ENCODE data around the gene CLIC3. TPM values are rescaled to one million over a fixed set of nuclear protein-coding genes. Genes with fewer than 3 reads are reported as not detected.
A peak's percentile ranks its signal among the peaks of the same experiment; 100 is the strongest.

CLIC3 gene
- total RNA-seq, 1 donor from 2014 or later = 49.3 TPM

- peaks cover 33% of the 10 kb centered on the region for H3K4me1 ChIP-seq
These were observed 4.0 kb upstream of the CLIC3 start for GRCh38 chr9:137000177-137000930.

DNA sequence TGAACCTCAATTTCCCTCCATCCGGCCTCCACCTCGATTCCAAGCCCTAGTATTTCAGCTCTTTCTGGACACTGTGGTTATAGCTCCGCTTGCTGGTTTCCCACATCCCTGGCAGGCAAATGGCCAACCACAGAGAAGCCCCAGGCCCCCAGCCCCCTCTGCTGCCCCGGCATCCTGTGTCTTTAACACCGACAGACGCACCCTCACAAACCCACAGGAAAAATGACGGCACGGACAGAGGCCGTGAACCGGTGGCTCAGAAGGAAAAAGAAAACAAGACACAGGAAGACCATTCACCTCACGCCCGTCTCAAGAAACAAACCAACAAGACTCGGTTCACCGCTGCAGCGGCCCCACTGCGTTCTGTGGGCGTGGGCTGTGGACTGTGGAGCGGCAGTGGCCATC, 1.5 kb upstream of the CLIC3 start:
- H3K4me3 ChIP-seq = no peak overlapping the region
- no peak for DNase-seq
- H3K4me1 ChIP-seq = peaks cover 58% of the 10 kb centered on the region
- H3K9me3 ChIP-seq = no peaks in the 10 kb centered on the region
- H3K27me3 ChIP-seq (ENCODE audit: low read depth) = no peaks in the 10 kb centered on the region
- H3K27ac ChIP-seq = peak overlapping the region; percentile 81
- H3K36me3 ChIP-seq = peaks cover 16% of the 10 kb centered on the region
- no peak for ATAC-seq
- intact Hi-C loops (cut with DNase I) = no loop called here
- TF ChIP-seq, protein P1, sequence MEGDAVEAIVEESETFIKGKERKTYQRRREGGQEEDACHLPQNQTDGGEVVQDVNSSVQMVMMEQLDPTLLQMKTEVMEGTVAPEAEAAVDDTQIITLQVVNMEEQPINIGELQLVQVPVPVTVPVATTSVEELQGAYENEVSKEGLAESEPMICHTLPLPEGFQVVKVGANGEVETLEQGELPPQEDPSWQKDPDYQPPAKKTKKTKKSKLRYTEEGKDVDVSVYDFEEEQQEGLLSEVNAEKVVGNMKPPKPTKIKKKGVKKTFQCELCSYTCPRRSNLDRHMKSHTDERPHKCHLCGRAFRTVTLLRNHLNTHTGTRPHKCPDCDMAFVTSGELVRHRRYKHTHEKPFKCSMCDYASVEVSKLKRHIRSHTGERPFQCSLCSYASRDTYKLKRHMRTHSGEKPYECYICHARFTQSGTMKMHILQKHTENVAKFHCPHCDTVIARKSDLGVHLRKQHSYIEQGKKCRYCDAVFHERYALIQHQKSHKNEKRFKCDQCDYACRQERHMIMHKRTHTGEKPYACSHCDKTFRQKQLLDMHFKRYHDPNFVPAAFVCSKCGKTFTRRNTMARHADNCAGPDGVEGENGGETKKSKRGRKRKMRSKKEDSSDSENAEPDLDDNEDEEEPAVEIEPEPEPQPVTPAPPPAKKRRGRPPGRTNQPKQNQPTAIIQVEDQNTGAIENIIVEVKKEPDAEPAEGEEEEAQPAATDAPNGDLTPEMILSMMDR (IDR thresholded peaks at IDR 0.05) = no peak

More at GRCh38 chr9:137000177-137000930, 4.0 kb upstream of the CLIC3 start:
- H3K4me3 ChIP-seq = no peak overlapping the region
- intact Hi-C loops (cut with DNase I) = no loop called here
- no peaks in the 10 kb centered on the region for H3K9me3 ChIP-seq
- H3K36me3 ChIP-seq = no peaks in the 10 kb centered on the region
- H3K27me3 ChIP-seq (ENCODE audit: low read depth) = no peaks in the 10 kb centered on the region
- H3K27ac ChIP-seq = peak overlapping the region; percentile 58
- TF ChIP-seq, protein P1 (IDR thresholded peaks at IDR 0.05) = no peak
- no peak for DNase-seq
- ATAC-seq = peak in 1 of 2 donors; percentile 6

- ATAC-seq (no peak), DNase-seq (no peak)
- Histone ChIP-seq H3K4me3 (peak overlapping the region; percentile 55), H3K27me3 (ENCODE audit: low read depth) (no peaks in the 10 kb centered on the region), H3K9me3 (no peaks in the 10 kb centered on the region), H3K36me3 (peaks cover 16% of the 10 kb centered on the region), H3K4me1 (peaks cover 62% of the 10 kb centered on the region), H3K27ac (peak overlapping the region; percentile 81)
- TF ChIP-seq, protein P1 (IDR thresholded peaks at IDR 0.05) = no peak
- intact Hi-C loops (cut with DNase I) = no loop called here
These were observed 1.0 kb upstream of the CLIC3 start for GRCh38 chr9:136997371-136997770.

GRCh38 chr9:136995772-136996311, 526 bp downstream of the CLIC3 start:
- Histone ChIP-seq H3K4me3 (peak overlapping the region; percentile 55), H3K27me3 (ENCODE audit: low read depth) (no peaks in the 10 kb centered on the region), H3K36me3 (peaks cover 16% of the 10 kb centered on the region), H3K9me3 (no peaks in the 10 kb centered on the region), H3K27ac (peak overlapping the region; percentile 81), H3K4me1 (peaks cover 69% of the 10 kb centered on the region)
- intact Hi-C loops (cut with DNase I) = no loop called here
- DNase-seq = peak; percentile 90
- ATAC-seq = peak; percentile 46 to 51
- TF ChIP-seq, protein P1 (IDR thresholded peaks at IDR 0.05) = no peak

- H3K27ac ChIP-seq = peak overlapping the region; percentile 81
- H3K9me3 ChIP-seq = no peaks in the 10 kb centered on the region
- H3K27me3 ChIP-seq (ENCODE audit: low read depth) = no peaks in the 10 kb centered on the region
- TF ChIP-seq, protein P1 (IDR thresholded peaks at IDR 0.05) = no peak
- intact Hi-C loops (cut with DNase I) = no loop called here
- H3K4me1 ChIP-seq = peaks cover 69% of the 10 kb centered on the region
- peaks cover 16% of the 10 kb centered on the region for H3K36me3 ChIP-seq
- ATAC-seq (no peak), DNase-seq (no peak)
- peak overlapping the region; percentile 55 for H3K4me3 ChIP-seq
These were observed 1.0 kb downstream of the CLIC3 start for GRCh38 chr9:136995362-136995761.

Measured in lower lobe of right lung (tissue), 2 donors.